Testis (tissue), 3 donors: ENCODE data around the gene BARX2. TPM values are rescaled to one million over a fixed set of nuclear protein-coding genes. Genes with fewer than 3 reads are reported as not detected.

Experiments used
- DNase-seq: peaks from one replicate; pipeline ENCODE4 v3.0.0-alpha.2; 2019
- H3K27ac ChIP-seq, 2 donors: fragments of 200-600 bp; sonication (generic); one replicate each; pipeline ENCODE4 v1.5.1; 2019
- H3K27me3 ChIP-seq: fragments of 200-600 bp; sonication (generic); one replicate; pipeline ENCODE4 v1.5.1; 2019
- H3K36me3 ChIP-seq: fragments of 200-600 bp; sonication (generic); one replicate; pipeline ENCODE4 v1.5.1; 2017; ENCODE audit warnings: low read depth; ENCODE audit errors: missing control alignments
- H3K4me1 ChIP-seq: fragments of 200-600 bp; sonication (generic); one replicate; pipeline ENCODE4 v1.5.1; 2019
- H3K4me3 ChIP-seq, 2 donors: fragments of 200-600 bp; sonication (generic); one replicate each; pipeline ENCODE4 v1.5.1; 2017 to 2019
- H3K9me3 ChIP-seq: fragments of 200-600 bp; sonication (generic); one replicate; pipeline ENCODE4 v1.5.1; 2017
- CTCF ChIP-seq, 3 experiments: fragments of 450-650 bp in 2 of 3; fragments of 200-600 bp in 1 of 3; sonication (generic) in 1 of 3; IDR thresholded peaks; one replicate each; pipeline ENCODE4 v1.5.1; 2016 to 2019; ENCODE audit warnings: antibody characterized with exemption in 3 of 3, mild to moderate bottlenecking in 2 of 3, moderate library complexity in 1 of 3
- POLR2A ChIP-seq: fragments of 450-650 bp; IDR thresholded peaks from one replicate; pipeline ENCODE4 v1.6.1; 2017; ENCODE audit warnings: antibody characterized with exemption, mild to moderate bottlenecking, moderate library complexity
- WGBS, 2 donors: methylation state at CpG; one replicate each; pipeline ENCODE4 v1.1.5; 2018; 5-methylcytosine and 5-hydroxymethylcytosine counted together
- intact Hi-C: fragments of 100-400 bp; cut with DNase I; formaldehyde crosslinking; loops from one replicate; pipeline ENCODE4 v1.15.1; 2023; ENCODE audit warnings: low total_unique reads
- polyA plus RNA-seq: library from polyadenylated mRNA; stranded (reverse); fragments of 350-450 nt; fragmentation: Illumina TruSeq; extraction: RNeasy Lipid Tissue Mini Kit (QIAGEN cat#74804); gene quantifications from one replicate; pipeline ENCODE4 v1.2.3, GENCODE V29; 2014; ENCODE audit warnings: low read depth, low replicate concordance; ENCODE audit not compliant: insufficient read depth
- total RNA-seq, 2 donors: library from RNA; depleted of rRNA; stranded (reverse); fragments of >200 nt; gene quantifications; one replicate each; pipeline ENCODE4 v1.2.3, GENCODE V29; 2016

BARX2 gene
- total and polyA plus RNA-seq, 3 donors from 2014 or later = 4.3 to 5.0 (median 4.5) TPM

GRCh38 chr11:129373489-129373953 is 2.1 kb upstream of the BARX2 start:
- H3K4me3 ChIP-seq = peak overlapping the region in 1 of 2 donors; percentile 51
- no peaks in the 10 kb centered on the region for H3K9me3 ChIP-seq
- TF ChIP-seq POLR2A (no peak), CTCF (IDR thresholded peaks at IDR 0.05) (no peak)
- 3 to 4% methylated on average over 24 of the region's 24 CpGs for WGBS, 2 donors
- H3K27ac ChIP-seq = no peak overlapping the region
- peaks cover 23% of the 10 kb centered on the region for H3K4me1 ChIP-seq
- no peak for DNase-seq
- no peaks in the 10 kb centered on the region for H3K36me3 ChIP-seq
- no peaks in the 10 kb centered on the region for H3K27me3 ChIP-seq
- intact Hi-C loops = no loop called here

- no peak for DNase-seq
- WGBS, 2 donors = 2 to 3% methylated on average over 55 to 57 of the region's 57 CpGs
- intact Hi-C loops = no loop called here
- TF ChIP-seq POLR2A (no peak), CTCF (IDR thresholded peaks at IDR 0.05) (no peak)
- Histone ChIP-seq H3K36me3 (no peaks in the 10 kb centered on the region), H3K27ac (no peak overlapping the region), H3K27me3 (no peaks in the 10 kb centered on the region), H3K9me3 (no peaks in the 10 kb centered on the region), H3K4me1 (peaks cover 23% of the 10 kb centered on the region), H3K4me3 (peak overlapping the region; percentile 13 to 51)
Observed at GRCh38 chr11:129374081-129374992, 1.3 kb upstream of the BARX2 start.

GRCh38 chr11:129374993-129375750 is 476 bp upstream of the BARX2 start:
- Histone ChIP-seq H3K36me3 (no peaks in the 10 kb centered on the region), H3K4me3 (peak overlapping the region; percentile 32 to 51), H3K9me3 (no peaks in the 10 kb centered on the region), H3K4me1 (peaks cover 23% of the 10 kb centered on the region), H3K27ac (no peak overlapping the region), H3K27me3 (no peaks in the 10 kb centered on the region)
- DNase-seq = peak; percentile 35
- intact Hi-C loops = no loop called here
- no peak for TF ChIP-seq CTCF (IDR thresholded peaks at IDR 0.05)
- no peak for TF ChIP-seq POLR2A
- WGBS, 2 donors = 0 to 2% methylated on average over 24 to 61 of the region's 66 CpGs

GRCh38 chr11:129376658-129377341 is 1.2 kb downstream of the BARX2 start:
- H3K27ac ChIP-seq = no peak overlapping the region
- no peaks in the 10 kb centered on the region for H3K27me3 ChIP-seq
- no peak for TF ChIP-seq CTCF (IDR thresholded peaks at IDR 0.05)
- TF ChIP-seq POLR2A = no peak
- no peaks in the 10 kb centered on the region for H3K36me3 ChIP-seq
- H3K4me3 ChIP-seq = no peak overlapping the region
- intact Hi-C loops = no loop called here
- no peaks in the 10 kb centered on the region for H3K9me3 ChIP-seq
- DNase-seq = no peak
- H3K4me1 ChIP-seq = peaks cover 23% of the 10 kb centered on the region
- WGBS, 2 donors = 46 to 54% methylated on average over 12 of the region's 12 CpGs
